SK-N-SH treated with all-trans-retinoic acid at 6 μM for 48 hours (cell line): ENCODE measurements around the gene NEURL1B.

Source experiments
- ARNTL ChIP-seq: fragments of 450-650 bp; formaldehyde crosslinking; IDR thresholded peaks from 2 replicates; pipeline ENCODE4 v1.5.0; 2020; ENCODE audit warnings: low read depth, mild to moderate bottlenecking, moderate library complexity, borderline replicate concordance
- ESRRG ChIP-seq: fragments of 250-450 bp; sonication (Bioruptor Pico); IDR thresholded peaks from 2 replicates; pipeline ENCODE4 v1.6.1; 2021; ENCODE audit warnings: mild to moderate bottlenecking
- OSR1 ChIP-seq: fragments of 250-450 bp; sonication (Bioruptor Pico); IDR thresholded peaks from 2 replicates; pipeline ENCODE4 v1.8.0; 2022; ENCODE audit warnings: moderate library complexity, mild to moderate bottlenecking, inconsistent platforms
- RARB ChIP-seq: fragments of 250-450 bp; sonication (Bioruptor Pico); IDR thresholded peaks from 2 replicates; pipeline ENCODE4 v1.8.0; 2021; ENCODE audit warnings: mild to moderate bottlenecking, moderate library complexity
- SNAI2 ChIP-seq: fragments of 250-450 bp; sonication (Bioruptor Pico); IDR thresholded peaks from 2 replicates; pipeline ENCODE4 v1.5.0; 2020; ENCODE audit warnings: mild to moderate bottlenecking, moderate library complexity
- TCF4 ChIP-seq: fragments of 250-450 bp; sonication (Bioruptor Pico); IDR thresholded peaks from 2 replicates; pipeline ENCODE4 v1.8.0; 2021; ENCODE audit warnings: mild to moderate bottlenecking, moderate library complexity, borderline replicate concordance
- ZC3H10 ChIP-seq: fragments of 250-450 bp; sonication (Bioruptor Pico); IDR thresholded peaks from 2 replicates; pipeline ENCODE4 v1.5.1; 2021; ENCODE audit warnings: mild to moderate bottlenecking, moderate library complexity
- ZFP3 ChIP-seq: fragments of 250-450 bp; sonication (Bioruptor Pico); IDR thresholded peaks from 2 replicates; pipeline ENCODE4 v1.5.0; 2020; ENCODE audit warnings: mild to moderate bottlenecking, moderate library complexity
- ZFP30 ChIP-seq: fragments of 450-650 bp; formaldehyde crosslinking; IDR thresholded peaks from 2 replicates; pipeline ENCODE4 v1.5.0; 2022; ENCODE audit warnings: mild to moderate bottlenecking, moderate library complexity
- TF ChIP-seq, protein P1 (sequence below): fragments of 250-450 bp; sonication (Bioruptor Pico); IDR thresholded peaks from 2 replicates; pipeline ENCODE4 v1.5.1; 2020; ENCODE audit warnings: low read depth, mild to moderate bottlenecking, moderate library complexity
- TF ChIP-seq, protein P2 (sequence below): fragments of 250-450 bp; sonication (Bioruptor Pico); IDR thresholded peaks from 2 replicates; pipeline ENCODE4 v1.5.1; 2021; ENCODE audit warnings: mild to moderate bottlenecking, moderate library complexity

DNA sequence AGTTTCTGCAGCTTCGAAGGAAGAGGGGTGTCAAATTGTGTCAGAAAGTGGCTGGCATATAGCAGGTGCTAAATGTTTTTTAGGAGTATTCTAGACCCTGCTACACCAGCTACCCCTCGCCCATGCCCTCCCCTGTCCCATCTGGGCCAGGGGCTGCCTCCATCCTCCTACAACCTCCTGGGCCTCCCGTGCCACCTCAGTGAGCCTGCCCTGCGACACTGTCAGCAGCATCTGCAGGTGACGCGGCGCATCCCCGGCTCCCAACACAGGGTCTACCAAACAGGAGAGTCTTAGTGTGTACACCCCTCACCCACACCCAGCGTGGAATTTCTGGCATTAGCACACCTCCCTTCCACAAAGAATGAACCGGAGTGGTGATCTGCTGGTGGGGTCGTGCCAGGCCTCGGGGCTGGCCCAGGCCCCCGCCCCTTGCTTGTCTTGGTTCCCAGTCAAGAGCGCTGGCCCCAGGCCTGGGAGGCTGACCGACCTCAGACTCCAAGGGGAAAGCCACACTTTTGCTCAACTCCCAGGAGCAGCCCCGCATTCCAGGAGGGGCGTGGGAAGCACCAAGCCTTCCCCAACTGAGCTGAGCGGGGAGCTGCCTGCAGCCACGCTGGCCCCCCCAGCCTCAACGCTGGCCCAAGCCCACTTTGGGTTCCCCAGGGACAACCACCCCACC, 55.2 kb downstream of the NEURL1B start:
- TF ChIP-seq OSR1: no peak
- no peak for TF ChIP-seq ZC3H10 (CRISPR knock-in tag)
- TF ChIP-seq ZFP3 (CRISPR knock-in tag): no peak
- no peak for TF ChIP-seq TCF4
- no peak for TF ChIP-seq ARNTL
- TF ChIP-seq, protein P1, sequence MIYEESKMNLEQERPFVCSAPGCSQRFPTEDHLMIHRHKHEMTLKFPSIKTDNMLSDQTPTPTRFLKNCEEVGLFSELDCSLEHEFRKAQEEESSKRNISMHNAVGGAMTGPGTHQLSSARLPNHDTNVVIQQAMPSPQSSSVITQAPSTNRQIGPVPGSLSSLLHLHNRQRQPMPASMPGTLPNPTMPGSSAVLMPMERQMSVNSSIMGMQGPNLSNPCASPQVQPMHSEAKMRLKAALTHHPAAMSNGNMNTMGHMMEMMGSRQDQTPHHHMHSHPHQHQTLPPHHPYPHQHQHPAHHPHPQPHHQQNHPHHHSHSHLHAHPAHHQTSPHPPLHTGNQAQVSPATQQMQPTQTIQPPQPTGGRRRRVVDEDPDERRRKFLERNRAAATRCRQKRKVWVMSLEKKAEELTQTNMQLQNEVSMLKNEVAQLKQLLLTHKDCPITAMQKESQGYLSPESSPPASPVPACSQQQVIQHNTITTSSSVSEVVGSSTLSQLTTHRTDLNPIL (CRISPR knock-in tag): no peak
- TF ChIP-seq ZFP30 (CRISPR knock-in tag): no peak
- no peak for TF ChIP-seq SNAI2 (CRISPR knock-in tag)
- TF ChIP-seq ESRRG (CRISPR knock-in tag): no peak
- TF ChIP-seq RARB (CRISPR knock-in tag): no peak
- TF ChIP-seq, protein P2, sequence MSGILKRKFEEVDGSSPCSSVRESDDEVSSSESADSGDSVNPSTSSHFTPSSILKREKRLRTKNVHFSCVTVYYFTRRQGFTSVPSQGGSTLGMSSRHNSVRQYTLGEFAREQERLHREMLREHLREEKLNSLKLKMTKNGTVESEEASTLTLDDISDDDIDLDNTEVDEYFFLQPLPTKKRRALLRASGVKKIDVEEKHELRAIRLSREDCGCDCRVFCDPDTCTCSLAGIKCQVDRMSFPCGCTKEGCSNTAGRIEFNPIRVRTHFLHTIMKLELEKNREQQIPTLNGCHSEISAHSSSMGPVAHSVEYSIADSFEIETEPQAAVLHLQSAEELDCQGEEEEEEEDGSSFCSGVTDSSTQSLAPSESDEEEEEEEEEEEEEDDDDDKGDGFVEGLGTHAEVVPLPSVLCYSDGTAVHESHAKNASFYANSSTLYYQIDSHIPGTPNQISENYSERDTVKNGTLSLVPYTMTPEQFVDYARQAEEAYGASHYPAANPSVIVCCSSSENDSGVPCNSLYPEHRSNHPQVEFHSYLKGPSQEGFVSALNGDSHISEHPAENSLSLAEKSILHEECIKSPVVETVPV (CRISPR knock-in tag): no peak
